Fibroblast of mammary gland (primary cell): ENCODE data around the gene PSAP.

Experiments
- DNase-seq: peaks from one replicate; pipeline ENCODE4 v3.0.0-alpha.2; 2010; ENCODE audit warnings: low read depth
- H3K4me3 ChIP-seq: 2 replicates; pipeline ENCODE4 v1.5.1; 2011; ENCODE audit warnings: low read depth, mild to moderate bottlenecking, low read length, moderate library complexity; ENCODE audit not compliant: control insufficient read depth
- TF ChIP-seq, protein P1 (sequence below): conservative IDR thresholded peaks from 2 replicates; pipeline ENCODE4 v1.5.1; 2011; ENCODE audit warnings: low read depth, low read length, inconsistent platforms; ENCODE audit not compliant: control insufficient read depth, insufficient read depth

The PSAP gene

DNA sequence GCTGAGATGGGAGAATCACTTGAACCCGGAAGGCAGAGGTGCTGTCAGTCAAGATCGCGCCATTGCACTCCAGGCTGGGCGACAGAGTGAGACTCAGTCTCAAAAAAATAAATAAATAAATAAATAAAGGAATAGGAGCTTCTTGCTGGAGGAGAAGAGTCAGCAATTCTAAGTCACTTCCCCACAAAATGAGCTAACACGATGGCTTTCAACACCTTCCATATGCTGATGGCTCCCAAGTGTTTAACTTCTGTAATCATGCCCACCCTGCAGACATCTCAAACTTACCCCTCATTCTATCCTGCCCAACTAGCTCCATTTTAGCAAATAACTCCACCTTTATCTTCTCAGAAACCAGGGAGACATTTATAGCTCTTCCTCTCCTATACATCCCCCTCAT is 21.2 kb downstream of the PSAP start:
- no peak overlapping the region for H3K4me3 ChIP-seq
- DNase-seq, result no peak
- TF ChIP-seq, protein P1, sequence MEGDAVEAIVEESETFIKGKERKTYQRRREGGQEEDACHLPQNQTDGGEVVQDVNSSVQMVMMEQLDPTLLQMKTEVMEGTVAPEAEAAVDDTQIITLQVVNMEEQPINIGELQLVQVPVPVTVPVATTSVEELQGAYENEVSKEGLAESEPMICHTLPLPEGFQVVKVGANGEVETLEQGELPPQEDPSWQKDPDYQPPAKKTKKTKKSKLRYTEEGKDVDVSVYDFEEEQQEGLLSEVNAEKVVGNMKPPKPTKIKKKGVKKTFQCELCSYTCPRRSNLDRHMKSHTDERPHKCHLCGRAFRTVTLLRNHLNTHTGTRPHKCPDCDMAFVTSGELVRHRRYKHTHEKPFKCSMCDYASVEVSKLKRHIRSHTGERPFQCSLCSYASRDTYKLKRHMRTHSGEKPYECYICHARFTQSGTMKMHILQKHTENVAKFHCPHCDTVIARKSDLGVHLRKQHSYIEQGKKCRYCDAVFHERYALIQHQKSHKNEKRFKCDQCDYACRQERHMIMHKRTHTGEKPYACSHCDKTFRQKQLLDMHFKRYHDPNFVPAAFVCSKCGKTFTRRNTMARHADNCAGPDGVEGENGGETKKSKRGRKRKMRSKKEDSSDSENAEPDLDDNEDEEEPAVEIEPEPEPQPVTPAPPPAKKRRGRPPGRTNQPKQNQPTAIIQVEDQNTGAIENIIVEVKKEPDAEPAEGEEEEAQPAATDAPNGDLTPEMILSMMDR, result no peak

DNA sequence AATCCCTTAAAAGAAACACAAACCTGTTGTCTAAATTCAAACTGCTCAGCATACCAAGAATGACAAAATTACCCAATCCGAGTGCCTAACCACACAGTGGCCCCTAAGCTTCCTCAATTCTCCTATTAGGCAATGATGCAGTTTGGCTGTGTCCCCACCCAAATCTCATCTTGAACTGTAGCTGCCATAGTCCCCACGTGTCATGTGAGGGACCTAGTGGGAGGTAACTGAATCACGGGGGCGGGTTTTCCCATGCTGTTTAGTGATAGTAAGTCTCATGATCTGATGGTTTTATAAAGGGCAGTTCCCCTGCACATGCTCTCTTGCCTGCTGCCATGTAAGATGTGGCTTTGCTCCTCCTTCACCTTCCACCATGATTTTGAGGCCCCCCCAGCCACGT is 21.9 kb downstream of the PSAP start:
- DNase-seq, result peak; percentile 53
- TF ChIP-seq, protein P1, result no peak
- no peak overlapping the region for H3K4me3 ChIP-seq

DNA sequence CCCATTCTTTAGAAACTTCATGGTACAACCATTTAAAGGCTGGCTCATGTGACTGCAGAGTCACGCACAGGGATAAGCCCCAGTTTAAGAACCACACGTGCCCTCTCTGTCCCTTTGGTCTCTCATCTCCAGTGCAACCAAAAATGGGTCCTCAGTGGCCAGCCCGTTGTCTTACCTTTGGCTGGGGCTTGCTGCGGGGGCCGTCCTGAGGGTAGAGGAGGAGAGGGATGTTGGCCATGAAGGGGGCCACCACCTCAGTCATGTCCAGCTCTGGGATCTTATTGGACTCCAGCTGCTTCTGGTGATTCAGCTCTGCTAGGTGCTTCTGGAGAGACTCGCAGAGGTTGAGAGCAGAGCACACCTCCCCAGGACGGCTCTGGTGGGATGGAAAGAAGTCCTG is 22.3 kb downstream of the PSAP start:
- DNase-seq, result no peak
- no peak overlapping the region for H3K4me3 ChIP-seq
- TF ChIP-seq, protein P1, result no peak

DNA sequence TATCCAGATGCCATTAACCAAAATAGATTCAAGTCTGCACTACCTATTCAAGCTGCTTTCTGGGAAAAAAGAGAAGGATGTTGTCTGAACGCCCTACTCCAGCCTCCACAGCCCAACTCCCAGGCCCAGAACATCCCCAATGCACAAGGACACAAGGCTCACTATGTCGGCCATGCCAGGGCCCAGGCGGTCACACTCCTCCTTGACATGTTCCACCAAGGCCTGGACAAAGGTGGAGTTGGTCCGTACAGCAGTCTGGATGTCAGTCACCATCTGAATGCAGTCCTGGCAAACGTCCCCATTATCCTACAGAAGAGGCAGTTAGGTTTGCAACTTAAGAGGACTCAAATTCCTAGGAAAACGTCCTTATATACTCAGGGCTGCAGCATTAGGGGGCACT is 23.2 kb downstream of the PSAP start:
- no peak overlapping the region for H3K4me3 ChIP-seq
- no peak for DNase-seq
- TF ChIP-seq, protein P1, result no peak

DNA sequence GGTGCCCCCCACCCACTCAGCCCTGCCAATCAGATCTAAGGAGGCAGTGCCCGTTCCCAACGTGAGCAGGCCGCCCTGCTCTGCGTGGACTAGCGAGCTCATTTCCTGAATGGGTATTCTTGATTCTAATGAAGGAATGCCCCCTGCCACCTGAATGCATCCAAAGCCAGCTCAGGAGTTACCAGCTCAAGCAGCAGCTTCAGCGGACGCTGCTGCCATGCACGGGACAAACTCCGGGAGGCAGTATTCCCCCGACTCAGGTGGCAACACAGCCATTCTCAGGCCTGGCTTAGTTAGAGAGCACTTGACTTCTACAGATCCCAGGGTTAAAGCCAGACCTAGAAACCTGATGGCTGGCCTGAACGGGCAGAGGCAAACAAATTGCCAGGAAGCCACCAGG is 25.8 kb downstream of the PSAP start:
- TF ChIP-seq, protein P1, result no peak
- H3K4me3 ChIP-seq, result no peak overlapping the region
- no peak for DNase-seq

DNA sequence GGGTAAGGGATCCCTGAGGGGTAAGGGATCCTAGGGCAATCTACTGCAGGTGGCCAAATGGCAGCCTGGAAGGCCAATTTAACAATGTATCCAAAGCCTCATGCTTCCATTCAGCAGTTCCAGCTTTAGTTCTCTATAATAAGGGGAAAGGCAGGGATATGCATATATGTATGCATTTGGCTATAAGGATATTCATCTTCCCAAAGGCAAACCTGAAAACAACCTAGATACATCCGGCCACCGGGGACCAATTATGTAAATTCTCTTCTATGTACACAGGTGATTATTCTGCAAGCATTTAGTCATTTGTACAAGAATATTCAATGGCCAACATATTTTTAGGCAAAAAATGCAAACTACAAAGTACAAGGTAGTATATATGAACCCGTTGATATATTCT is 26.7 kb downstream of the PSAP start:
- DNase-seq, result no peak
- TF ChIP-seq, protein P1, result no peak
- H3K4me3 ChIP-seq, result no peak overlapping the region

DNA sequence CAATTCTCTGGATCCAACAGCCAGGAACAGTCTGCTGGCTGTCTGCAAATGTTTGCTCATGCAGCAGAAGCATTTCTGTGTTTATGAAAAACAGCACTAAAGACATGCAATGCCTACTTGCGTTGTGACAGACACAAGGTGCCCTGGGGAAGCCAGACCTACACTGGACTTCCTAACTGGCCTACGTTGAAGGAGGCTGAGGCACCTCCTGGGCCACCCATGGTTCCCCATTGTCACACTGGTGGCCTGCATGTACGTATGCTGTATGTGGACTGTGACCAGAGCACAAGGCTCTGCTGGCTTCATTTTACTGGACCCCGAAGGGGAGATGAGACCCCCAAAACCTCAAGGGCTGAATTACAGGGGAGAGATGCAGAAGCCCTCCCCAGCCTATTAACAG is 27.7 kb downstream of the PSAP start:
- TF ChIP-seq, protein P1, result no peak
- no peak for DNase-seq

More for the DNA sequence above, 27.7 kb downstream of the PSAP start:
- no peak overlapping the region for H3K4me3 ChIP-seq
